ENCODE data around the gene TBC1D3E. TPM values are rescaled to one million over a fixed set of nuclear protein-coding genes. Genes with fewer than 3 reads are reported as not detected.

The TBC1D3E gene
- not detected in 5 replicates for total RNA-seq (2022; extraction: Qiagen RNA extraction)

DNA sequence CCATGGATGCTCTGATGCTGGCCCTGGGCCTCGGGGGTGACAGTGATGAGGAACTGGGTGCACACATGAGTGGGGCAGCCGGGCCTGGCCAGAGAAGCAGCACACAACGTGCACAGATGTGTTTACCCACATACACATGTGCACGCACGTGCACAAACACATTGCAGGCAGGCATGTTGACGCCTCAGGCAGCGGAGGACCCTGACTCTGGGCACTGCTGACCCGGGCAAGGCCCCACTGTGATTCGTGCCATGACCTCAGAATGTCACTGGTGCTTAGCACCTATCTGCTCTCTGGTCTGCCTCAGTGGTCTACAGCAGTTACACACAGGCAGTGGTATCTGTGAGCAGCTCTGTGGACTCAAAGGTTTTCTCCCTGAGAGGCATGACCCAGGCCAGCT, at the start of gene TBC1D3E:
Gene TBC1D3E (plus strand): TSS at position 301 of the 400 bp plus-strand sequence. CDS start 1,545 bp downstream, outside the sequence.

Other genes starting within 250 kb of the TBC1D3E start
- not detected in 5 replicates for gene TBC1D3K, start 203.5 kb upstream of the TBC1D3E start, total RNA-seq (2022; extraction: Qiagen RNA extraction)
- gene TBC1D3L, start 138.9 kb upstream of the TBC1D3E start, total RNA-seq (2022; extraction: Qiagen RNA extraction): 9.0 to 12.6 TPM (median 11.7 TPM) in 5 replicates
- not detected in 5 replicates for gene TBC1D3D, start 124.0 kb upstream of the TBC1D3E start, total RNA-seq (2022; extraction: Qiagen RNA extraction)
- 0.06 TPM in 1 of 5 replicates, not detected in the others for gene TBC1D3C, start 59.3 kb upstream of the TBC1D3E start, total RNA-seq (2022; extraction: Qiagen RNA extraction)
- gene TBC1D3, start 64.6 kb downstream of the TBC1D3E start, total RNA-seq (2022; extraction: Qiagen RNA extraction): not detected in 5 replicates
- gene MRPL45, start 169.2 kb downstream of the TBC1D3E start, total RNA-seq (2022; extraction: Qiagen RNA extraction): 59.6 to 65.9 TPM (median 63.6 TPM) in 5 replicates
- gene GPR179, start 216.0 kb downstream of the TBC1D3E start, total RNA-seq (2022; extraction: Qiagen RNA extraction): 0.02 to 0.05 TPM (median 0.03 TPM) in 5 replicates
- 11.6 to 16.9 TPM (median 13.4 TPM) in 5 replicates for gene SOCS7, start 223.9 kb downstream of the TBC1D3E start, total RNA-seq (2022; extraction: Qiagen RNA extraction)